Suppressor macrophage (primary cell): ENCODE data around the gene BSN.
"Not testable (repeated sequence)": the region's sequence is repeated elsewhere in the genome, so short reads cannot be mapped to it uniquely, and the experiment has no call there.

ENCODE experiments used
- DNase-seq, 4 experiments: peaks; one replicate each; pipeline ENCODE4 v3.0.0-alpha.2; 2020 to 2022

The BSN gene

GRCh38 chr3:49535971-49536874 is 18.1 kb upstream of the BSN start:
- DNase-seq: peak in 1 of 4 experiments; percentile 10

GRCh38 chr3:49536875-49537533 is 17.3 kb upstream of the BSN start:
- DNase-seq: no peak

GRCh38 chr3:49539659-49540560 is 14.4 kb upstream of the BSN start:
- DNase-seq: peak; percentile 98 to 100 (median 99)

- DNase-seq: no peak
These were observed 2.2 kb upstream of the BSN start for GRCh38 chr3:49552087-49552486.

- peak in 2 of 4 experiments; percentile 8 to 9 for DNase-seq
These were observed 969 bp upstream of the BSN start for GRCh38 chr3:49553324-49553691.

GRCh38 chr3:49554633-49555265 is 472 bp downstream of the BSN start:
- DNase-seq: peak in 3 of 4 experiments; percentile 58 to 82 (median 74)

- DNase-seq: no peak
These were observed 2.4 kb downstream of the BSN start for GRCh38 chr3:49556500-49557275.

- no peak for DNase-seq
These were observed 8.8 kb downstream of the BSN start for GRCh38 chr3:49563040-49563578.

- DNase-seq: no peak
These were observed 9.5 kb downstream of the BSN start for GRCh38 chr3:49563766-49564165.

- peak in 2 of 4 experiments; percentile 22 to 23 for DNase-seq
These were observed 12.0 kb downstream of the BSN start for GRCh38 chr3:49566312-49566711.

- no peak for DNase-seq
These were observed 13.1 kb downstream of the BSN start for GRCh38 chr3:49567406-49567805.

- no peak for DNase-seq
These were observed 14.7 kb downstream of the BSN start for GRCh38 chr3:49568965-49569364.

GRCh38 chr3:49570028-49570654 is 15.9 kb downstream of the BSN start:
- no peak for DNase-seq

GRCh38 chr3:49582177-49582576 is 27.9 kb downstream of the BSN start:
- no peak for DNase-seq

- DNase-seq: not testable (repeated sequence)
These were observed 31.0 kb downstream of the BSN start for GRCh38 chr3:49585261-49585755.

- DNase-seq: no peak
These were observed 37.3 kb downstream of the BSN start for GRCh38 chr3:49591615-49592014.

- no peak for DNase-seq
These were observed 38.8 kb downstream of the BSN start for GRCh38 chr3:49593041-49593440.

- DNase-seq: no peak
These were observed 46.5 kb downstream of the BSN start for GRCh38 chr3:49600781-49601180.

GRCh38 chr3:49601358-49602048 is 47.2 kb downstream of the BSN start:
- DNase-seq: no peak

- peak in 1 of 4 experiments; percentile 14 for DNase-seq
These were observed 47.8 kb downstream of the BSN start for GRCh38 chr3:49602049-49602554.
